ENCODE measurements around the gene FOXP1. TPM values are rescaled to one million over a fixed set of nuclear protein-coding genes. Genes with fewer than 3 reads are reported as not detected.

FOXP1 gene
- total RNA-seq, 1 experiment from 2014 or later: 24.7 TPM

DNA sequence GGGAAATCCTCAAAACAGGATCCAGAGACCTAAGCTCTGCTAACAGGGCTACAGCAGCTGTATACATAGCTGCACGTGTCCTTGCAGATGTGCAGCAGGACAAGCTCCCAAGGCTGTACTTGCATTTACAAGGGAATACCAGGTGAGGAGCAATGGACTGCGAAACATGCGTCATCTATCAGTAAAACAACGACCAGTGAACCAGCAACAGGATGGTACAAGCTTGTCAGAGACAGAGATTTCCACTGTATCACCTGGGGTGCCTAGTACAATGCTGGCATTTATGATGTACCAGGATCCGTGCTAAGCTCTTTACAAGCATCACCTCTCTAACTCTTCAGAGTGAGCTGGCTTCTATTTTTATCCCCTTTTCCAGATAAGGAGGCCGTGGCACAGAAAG is 227.3 kb downstream of the FOXP1 start:
- DNase-seq: no peak
- H3K27me3 ChIP-seq (ENCODE audit: control insufficient read depth, insufficient read depth, low read length): no peaks in the 10 kb centered on the region
- H3K4me3 ChIP-seq (ENCODE audit: insufficient read depth, low read depth, low read length): no peak overlapping the region
- H3K36me3 ChIP-seq (replicated peaks; ENCODE audit: control insufficient read depth, insufficient read depth, low read length): no peaks in the 10 kb centered on the region

DNA sequence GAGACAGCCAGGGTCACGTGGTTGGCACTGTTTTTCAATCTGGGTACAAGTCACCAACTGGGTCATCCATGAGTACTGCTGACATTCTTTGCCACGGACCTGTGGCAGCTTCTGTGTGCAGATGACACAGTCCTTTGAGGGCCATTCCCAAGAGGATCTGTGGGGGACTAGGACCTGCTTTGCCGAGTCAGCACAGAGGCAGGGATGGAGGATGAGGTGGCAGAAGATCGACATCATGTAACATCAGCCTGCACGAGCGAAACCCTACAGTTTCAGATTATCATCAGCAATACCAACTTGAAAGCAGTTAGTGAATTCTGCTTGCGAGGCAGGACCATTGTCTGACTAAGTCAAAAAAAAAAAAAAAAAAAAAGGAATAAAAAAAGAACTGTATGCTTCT is 227.7 kb downstream of the FOXP1 start:
- H3K27me3 ChIP-seq (ENCODE audit: control insufficient read depth, insufficient read depth, low read length): no peaks in the 10 kb centered on the region
- DNase-seq: no peak
- H3K4me3 ChIP-seq (ENCODE audit: insufficient read depth, low read depth, low read length): no peak overlapping the region
- no peaks in the 10 kb centered on the region for H3K36me3 ChIP-seq (replicated peaks; ENCODE audit: control insufficient read depth, insufficient read depth, low read length)

- no peak for DNase-seq
- no peaks in the 10 kb centered on the region for H3K36me3 ChIP-seq (replicated peaks; ENCODE audit: control insufficient read depth, insufficient read depth, low read length)
- no peak overlapping the region for H3K4me3 ChIP-seq (ENCODE audit: insufficient read depth, low read depth, low read length)
- no peaks in the 10 kb centered on the region for H3K27me3 ChIP-seq (ENCODE audit: control insufficient read depth, insufficient read depth, low read length)
Observed at GRCh38 chr3:71355037-71355436, 228.5 kb downstream of the FOXP1 start.

DNA sequence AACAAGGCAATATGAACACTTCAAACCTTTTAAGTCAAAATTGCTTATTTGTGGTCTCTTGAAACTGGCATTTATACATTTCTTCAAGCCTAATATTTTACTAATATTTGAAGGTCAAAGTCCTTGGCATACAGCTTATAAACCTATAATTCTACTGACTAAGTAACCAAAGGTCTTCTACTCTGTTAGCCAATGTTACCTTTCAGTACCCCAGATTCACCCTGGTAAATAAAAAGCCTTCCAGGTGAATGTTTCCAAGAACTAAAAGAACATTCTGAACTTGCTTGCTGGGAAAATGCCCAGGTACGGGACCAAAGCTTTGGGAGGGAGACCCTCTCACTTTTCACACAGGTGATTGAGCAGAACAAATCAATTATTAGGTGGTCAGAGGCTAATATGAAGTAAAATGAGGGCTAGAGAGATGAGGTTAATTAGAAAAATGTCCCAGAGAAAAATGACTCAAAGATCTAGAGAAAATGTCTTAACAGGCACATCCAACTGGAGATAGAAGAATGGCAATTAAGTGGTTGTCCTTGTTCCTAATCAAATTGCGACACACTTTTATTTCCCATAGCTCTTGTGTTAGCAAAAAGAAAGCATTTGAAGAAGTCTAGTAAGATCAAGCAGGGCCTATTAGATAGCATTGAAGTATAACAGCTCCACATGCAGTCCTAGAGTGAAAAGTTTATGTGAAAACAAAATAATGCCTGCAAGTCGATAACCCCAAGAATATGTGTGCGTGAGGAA is 232.0 kb downstream of the FOXP1 start:
- Histone ChIP-seq H3K36me3 (replicated peaks; ENCODE audit: control insufficient read depth, insufficient read depth, low read length) (no peaks in the 10 kb centered on the region), H3K4me3 (ENCODE audit: insufficient read depth, low read depth, low read length) (no peak overlapping the region), H3K27me3 (ENCODE audit: control insufficient read depth, insufficient read depth, low read length) (no peaks in the 10 kb centered on the region)
- no peak for DNase-seq

GRCh38 chr3:71350998-71351397 is 232.5 kb downstream of the FOXP1 start:
- Histone ChIP-seq H3K4me3 (ENCODE audit: insufficient read depth, low read depth, low read length) (no peak overlapping the region), H3K36me3 (replicated peaks; ENCODE audit: control insufficient read depth, insufficient read depth, low read length) (no peaks in the 10 kb centered on the region), H3K27me3 (ENCODE audit: control insufficient read depth, insufficient read depth, low read length) (no peaks in the 10 kb centered on the region)
- no peak for DNase-seq

DNA sequence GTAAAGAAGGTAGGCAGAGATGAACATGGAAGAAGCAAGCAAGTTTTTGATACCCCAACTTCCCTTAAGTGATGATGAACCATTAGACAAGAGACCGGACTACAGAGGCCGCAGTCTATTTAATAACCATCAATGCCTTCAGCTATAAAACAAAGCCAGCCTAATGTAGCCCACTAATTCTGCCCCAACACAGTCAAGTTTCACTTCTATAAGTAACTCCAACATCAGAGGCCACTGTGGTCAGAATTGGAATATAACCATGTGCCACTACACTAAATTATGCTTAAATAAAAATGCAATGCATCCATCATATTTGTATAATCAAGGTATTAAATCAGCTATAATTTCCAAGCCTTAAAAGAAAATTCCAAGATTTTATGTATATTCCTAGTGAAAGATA is 234.7 kb downstream of the FOXP1 start:
- no peak for DNase-seq
- Histone ChIP-seq H3K27me3 (ENCODE audit: control insufficient read depth, insufficient read depth, low read length) (no peaks in the 10 kb centered on the region), H3K4me3 (ENCODE audit: insufficient read depth, low read depth, low read length) (no peak overlapping the region), H3K36me3 (replicated peaks; ENCODE audit: control insufficient read depth, insufficient read depth, low read length) (no peaks in the 10 kb centered on the region)

DNA sequence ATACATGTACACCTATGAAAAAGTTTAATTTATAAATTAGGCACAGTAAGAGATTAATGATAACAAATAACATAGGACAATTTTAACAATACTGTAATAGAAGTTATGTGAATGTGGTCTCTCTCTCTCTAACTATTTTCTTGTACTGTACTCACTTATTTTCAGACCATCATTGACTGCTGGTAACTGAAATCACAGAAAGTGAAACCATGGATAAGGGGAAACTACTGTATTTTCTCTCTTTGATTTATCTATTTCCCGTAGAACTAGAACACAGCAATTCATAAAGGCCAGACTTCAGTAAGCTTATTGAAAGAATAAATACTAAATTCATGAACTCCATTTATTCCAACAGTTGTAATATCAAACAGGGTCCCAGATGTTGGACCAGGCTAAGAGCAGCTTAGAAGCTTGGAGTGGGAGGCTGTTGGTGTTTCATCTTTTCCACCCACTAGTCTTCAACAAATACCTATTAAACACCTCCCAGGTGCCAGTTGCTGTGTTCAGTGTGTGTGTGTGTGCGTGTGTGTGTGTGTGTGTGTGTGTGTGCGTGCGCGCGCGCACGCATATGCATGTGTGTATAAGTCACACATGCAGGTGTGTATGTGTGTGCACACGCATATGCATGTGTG is 235.4 kb downstream of the FOXP1 start:
- no peak overlapping the region for H3K4me3 ChIP-seq (ENCODE audit: insufficient read depth, low read depth, low read length)

DNA sequence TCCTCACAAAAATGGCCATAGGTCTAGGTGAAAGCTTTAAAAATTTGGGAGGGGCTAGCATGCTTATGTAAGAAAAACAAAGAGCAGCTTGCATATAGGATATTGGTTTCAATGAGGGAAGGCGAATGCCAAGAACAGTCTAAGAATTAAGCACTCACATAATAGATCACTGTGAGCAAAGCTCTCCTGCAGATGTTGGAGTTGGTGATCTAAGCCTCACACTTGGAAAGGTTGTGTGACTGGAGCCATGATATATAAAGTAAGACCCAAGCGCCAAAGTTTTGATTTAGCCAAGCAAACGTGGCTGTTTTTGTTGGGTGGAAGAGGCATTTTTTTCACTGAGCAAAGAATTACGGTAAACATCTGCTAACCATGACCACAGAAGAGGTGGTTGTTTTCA is 237.5 kb downstream of the FOXP1 start:
- H3K27me3 ChIP-seq (ENCODE audit: control insufficient read depth, insufficient read depth, low read length): no peaks in the 10 kb centered on the region
- no peak overlapping the region for H3K4me3 ChIP-seq (ENCODE audit: insufficient read depth, low read depth, low read length)
- no peak for DNase-seq
- no peaks in the 10 kb centered on the region for H3K36me3 ChIP-seq (replicated peaks; ENCODE audit: control insufficient read depth, insufficient read depth, low read length)

More for the DNA sequence above, 235.4 kb downstream of the FOXP1 start:
- no peaks in the 10 kb centered on the region for H3K36me3 ChIP-seq (replicated peaks; ENCODE audit: control insufficient read depth, insufficient read depth, low read length)
- no peak for DNase-seq
- no peaks in the 10 kb centered on the region for H3K27me3 ChIP-seq (ENCODE audit: control insufficient read depth, insufficient read depth, low read length)

- DNase-seq: no peak
- no peak overlapping the region for H3K4me3 ChIP-seq (ENCODE audit: insufficient read depth, low read depth, low read length)
- H3K36me3 ChIP-seq (replicated peaks; ENCODE audit: control insufficient read depth, insufficient read depth, low read length): no peaks in the 10 kb centered on the region
- no peaks in the 10 kb centered on the region for H3K27me3 ChIP-seq (ENCODE audit: control insufficient read depth, insufficient read depth, low read length)
Observed at GRCh38 chr3:71345429-71346040, 238.0 kb downstream of the FOXP1 start.

GRCh38 chr3:71341721-71342120 is 241.8 kb downstream of the FOXP1 start:
- Histone ChIP-seq H3K27me3 (ENCODE audit: control insufficient read depth, insufficient read depth, low read length) (no peaks in the 10 kb centered on the region), H3K4me3 (ENCODE audit: insufficient read depth, low read depth, low read length) (no peak overlapping the region), H3K36me3 (replicated peaks; ENCODE audit: control insufficient read depth, insufficient read depth, low read length) (no peaks in the 10 kb centered on the region)
- DNase-seq: no peak

DNA sequence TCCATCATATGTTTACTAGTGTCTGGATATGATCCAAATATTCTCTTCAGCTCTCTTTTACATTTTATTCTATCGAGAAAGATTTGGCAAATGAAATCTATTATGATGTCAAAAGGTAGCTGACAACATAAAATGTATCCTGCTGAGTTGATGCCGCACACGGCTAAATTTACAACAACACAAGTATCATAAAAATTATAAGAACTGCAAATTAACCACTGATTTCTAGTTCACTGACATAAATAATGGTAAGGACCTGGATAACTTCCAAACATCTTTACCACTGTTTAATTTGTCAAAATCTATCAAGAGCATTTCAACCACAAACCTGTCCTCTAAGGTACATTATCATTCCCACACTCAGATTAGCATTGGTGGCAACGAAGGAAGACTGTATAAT is 244.5 kb downstream of the FOXP1 start:
- H3K27me3 ChIP-seq (ENCODE audit: control insufficient read depth, insufficient read depth, low read length): no peaks in the 10 kb centered on the region
- H3K4me3 ChIP-seq (ENCODE audit: insufficient read depth, low read depth, low read length): no peak overlapping the region
- DNase-seq: no peak
- no peaks in the 10 kb centered on the region for H3K36me3 ChIP-seq (replicated peaks; ENCODE audit: control insufficient read depth, insufficient read depth, low read length)

- no peaks in the 10 kb centered on the region for H3K36me3 ChIP-seq (replicated peaks; ENCODE audit: control insufficient read depth, insufficient read depth, low read length)
- no peaks in the 10 kb centered on the region for H3K27me3 ChIP-seq (ENCODE audit: control insufficient read depth, insufficient read depth, low read length)
- no peak for DNase-seq
- no peak overlapping the region for H3K4me3 ChIP-seq (ENCODE audit: insufficient read depth, low read depth, low read length)
Observed at GRCh38 chr3:71332813-71333212, 250.7 kb downstream of the FOXP1 start.

- no peak for DNase-seq
- Histone ChIP-seq H3K27me3 (ENCODE audit: control insufficient read depth, insufficient read depth, low read length) (no peaks in the 10 kb centered on the region), H3K36me3 (replicated peaks; ENCODE audit: control insufficient read depth, insufficient read depth, low read length) (no peaks in the 10 kb centered on the region), H3K4me3 (ENCODE audit: insufficient read depth, low read depth, low read length) (no peak overlapping the region)
Observed at GRCh38 chr3:71330909-71331308, 252.6 kb downstream of the FOXP1 start.

DNA sequence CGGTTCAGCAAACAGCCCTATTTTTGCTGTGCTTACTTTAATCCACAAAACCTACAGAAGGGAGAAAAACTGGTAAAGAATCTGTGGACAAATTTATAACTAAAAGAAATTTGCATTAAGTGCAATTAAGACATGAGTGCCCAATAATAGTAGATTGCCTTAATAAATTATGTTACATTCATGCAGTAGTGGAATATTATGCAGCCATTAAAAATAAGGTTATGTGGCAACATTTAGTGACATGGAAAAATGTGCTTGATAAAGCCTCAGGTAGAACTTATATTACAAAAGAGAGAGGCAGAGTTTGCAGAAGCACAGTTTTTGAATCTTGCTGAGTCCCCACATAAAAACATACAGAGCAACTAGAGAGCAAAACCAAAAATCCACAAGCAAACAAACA is 253.0 kb downstream of the FOXP1 start:
- no peak for DNase-seq

DNA sequence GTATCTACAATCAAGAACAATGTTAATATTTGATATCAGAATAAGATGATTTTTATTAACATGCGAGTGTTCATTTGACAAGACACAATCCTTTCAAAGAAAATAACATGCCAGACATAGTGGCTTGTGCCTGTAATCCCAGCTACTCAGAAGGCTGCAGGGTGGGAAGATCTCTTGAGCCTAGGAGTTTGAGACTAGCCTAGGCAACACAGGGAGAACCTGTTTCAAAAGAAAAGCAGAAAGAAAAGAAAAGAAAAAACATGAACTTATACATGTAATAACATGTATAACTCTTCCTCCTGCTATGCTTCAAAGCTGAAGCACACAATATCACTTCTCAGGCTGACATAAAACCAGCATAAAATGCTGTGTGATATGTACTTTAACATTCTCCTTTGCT is 253.7 kb downstream of the FOXP1 start:
- DNase-seq: no peak
- no peaks in the 10 kb centered on the region for H3K36me3 ChIP-seq (replicated peaks; ENCODE audit: control insufficient read depth, insufficient read depth, low read length)
- no peaks in the 10 kb centered on the region for H3K27me3 ChIP-seq (ENCODE audit: control insufficient read depth, insufficient read depth, low read length)
- H3K4me3 ChIP-seq (ENCODE audit: insufficient read depth, low read depth, low read length): no peak overlapping the region

More for the DNA sequence above, 253.0 kb downstream of the FOXP1 start:
- no peak overlapping the region for H3K4me3 ChIP-seq (ENCODE audit: insufficient read depth, low read depth, low read length)
- H3K36me3 ChIP-seq (replicated peaks; ENCODE audit: control insufficient read depth, insufficient read depth, low read length): no peaks in the 10 kb centered on the region
- no peaks in the 10 kb centered on the region for H3K27me3 ChIP-seq (ENCODE audit: control insufficient read depth, insufficient read depth, low read length)

Measured in H7 (cell line).